ENCODE data around the gene DCANP1. TPM values are rescaled to one million over a fixed set of nuclear protein-coding genes. Genes with fewer than 3 reads are reported as not detected.

Gene DCANP1
- total and polyA plus RNA-seq, 2 donors (not counting 3 experiments of a cell fraction or from before 2014, with no cell fraction given), result not detected

GRCh38 chr5:135473956-135474670 is 27.0 kb upstream of the DCANP1 start:
- dilution Hi-C loops (cut with MboI; ENCODE audit: extremely low pct_ligation_motif_present, low sequenced_read_pairs) (loop anchor here (25.0 kb wide), 1 partner anchor 88 kb away; no protein-coding TSS in a partner anchor), intact Hi-C loops (cut with micrococcal nuclease) (no loop called here)
- H3K4me1 ChIP-seq (ENCODE audit: control insufficient read depth, extremely low read depth, insufficient read depth, low read length), result no peaks in the 10 kb centered on the region
- POLR2A ChIA-PET, result no interaction called here
- no peaks in the 10 kb centered on the region for H4K20me1 ChIP-seq (replicated peaks; ENCODE audit: control insufficient read depth, extremely low read depth, insufficient read depth, low read length)
- peaks cover 28 to 49% of the 10 kb centered on the region in 2 experiments for H3K27me3 ChIP-seq (ENCODE audit: control insufficient read depth in 2 of 2, insufficient read depth in 2 of 2, low read length in 2 of 2)
- H3K27ac ChIP-seq (ENCODE audit: insufficient read depth, low read depth, low read length), result no peak overlapping the region
- TF ChIP-seq POLR2A (IDR thresholded peaks at IDR 0.05; ENCODE audit: low read depth, low read length) (no peak), FOS (IDR thresholded peaks at IDR 0.05; ENCODE audit: borderline replicate concordance, insufficient read depth, low read length) (no peak), CTCF (IDR thresholded peaks at IDR 0.05; ENCODE audit: extremely low read depth in 1 of 2, insufficient read depth in 1 of 2, low read depth in 1 of 2, low read length in 2 of 2) (no peak), MAX (IDR thresholded peaks at IDR 0.05; ENCODE audit: insufficient read depth, insufficient read length) (no peak), MYC (IDR thresholded peaks at IDR 0.05; ENCODE audit: low read depth, low read length) (no peak)
- BruUV-seq (replicated peaks), result no TSS peak
- no peak overlapping the region for H2AFZ ChIP-seq (ENCODE audit: low read depth, low read length)
- FAIRE-seq (no peak), DNase-seq (ENCODE audit: low read depth, low spot score) (no peak)
- no peak overlapping the region for H3K4me2 ChIP-seq (ENCODE audit: insufficient read depth, low read length)
- no peaks in the 10 kb centered on the region for H3K9me1 ChIP-seq (replicated peaks; ENCODE audit: control insufficient read depth, extremely low read depth, insufficient read depth, low read length)
- H3K4me3 ChIP-seq (replicated peaks in 1 of 3; ENCODE audit: insufficient read depth in 1 of 3, low read depth in 1 of 3, low read length in 3 of 3), result no peak overlapping the region
- H3K9me3 ChIP-seq (replicated peaks; ENCODE audit: control insufficient read depth, insufficient read depth, low read length), result no peaks in the 10 kb centered on the region
- H3K36me3 ChIP-seq (ENCODE audit: control insufficient read depth in 2 of 2, extremely low read depth in 1 of 2, insufficient read depth in 2 of 2, low read length in 2 of 2), result no peaks in the 10 kb centered on the region
- no peak overlapping the region for H3K9ac ChIP-seq (replicated peaks; ENCODE audit: extremely low read depth, insufficient read depth, low read length)
- CTCF ChIA-PET, result interaction anchor here (0.9 to 21.5 kb wide), 5 partner anchors 8 to 93 kb away, joined by 4 to 664 read pairs (median 11); no protein-coding TSS in a partner anchor
- no peaks in the 10 kb centered on the region for H3K79me2 ChIP-seq (ENCODE audit: control insufficient read depth, insufficient read depth, low read length)

All from endothelial cell of umbilical vein (primary cell).